K562 (cell line): Measurements from ENCODE around the gene COL25A1. TPM values are rescaled to one million over a fixed set of nuclear protein-coding genes. Genes with fewer than 3 reads are reported as not detected.

Experiments
- ATAC-seq: fragments of 200-7000 bp; cut with Tn5 transposase; 3 replicates; pipeline ENCODE4 v1.9.1; 2020; ENCODE audit warnings: moderate library complexity
- BruUV-seq: library from RNA; stranded (reverse); fragments of 400-500 nt; replicated peaks from 2 replicates; lab custom pipeline; 2021; lab: Mats Ljungman, UMichigan
- CTCF ChIA-PET: fragments of 300-600 bp; formaldehyde crosslinking; extraction: SDS; loops from one replicate; lab custom pipeline; 2021; ENCODE audit warnings: low intra/inter-chr PET ratio; lab: Yijun Ruan, JAX
- POLR2A ChIA-PET: fragments of 300-600, 350-650 bp; sonication (Branson Sonifier 250); formaldehyde crosslinking; extraction: SDS; loops from one replicate; lab custom pipeline; 2021; ENCODE audit warnings: antibody characterized with exemption, inconsistent platforms; lab: Yijun Ruan, JAX
- DNase-seq, 4 experiments: peaks; one replicate each; pipeline versions ENCODE4 v3.0.0 to v3.0.0-alpha.2; 2011 to 2018; ENCODE audit warnings: low spot score in 3 of 4, mixed read lengths in 3 of 4; ENCODE audit errors: extremely low read depth in 1 of 4
- FAIRE-seq: peaks from 2 replicates; lab custom pipeline; 2011; peaks lifted over from hg19 to GRCh38; lab: Jason Lieb, UNC
- H2AFZ ChIP-seq: 2 replicates; pipeline ENCODE4 v1.6.0; 2011; ENCODE audit warnings: low read depth, low read length, control low read depth, inconsistent platforms
- H3K27ac ChIP-seq: fragments of 200-600 bp; 3 replicates; pipeline ENCODE4 v1.8.0; 2011; ENCODE audit warnings: low read depth, mild to moderate bottlenecking, control low read depth, inconsistent platforms, low read length, moderate library complexity, mixed read lengths; ENCODE audit errors: extremely low read depth
- H3K27me3 ChIP-seq, 2 experiments: fragments of 300-600 bp in 1 of 2; 2 replicates in 1 of 2; 3 replicates in 1 of 2; pipeline versions ENCODE4 v1.6.0 to v1.8.0; 2011; ENCODE audit warnings: inconsistent platforms in 2 of 2, low read length in 2 of 2, mild to moderate bottlenecking in 1 of 2, mixed read lengths in 1 of 2, moderate library complexity in 1 of 2; ENCODE audit not compliant: control insufficient read depth in 2 of 2, insufficient read depth in 2 of 2
- H3K36me3 ChIP-seq: fragments of 300-600 bp; 3 replicates; pipeline ENCODE4 v1.8.0; 2011; ENCODE audit warnings: mild to moderate bottlenecking, low read length, inconsistent platforms; ENCODE audit not compliant: control insufficient read depth, insufficient read depth
- H3K4me1 ChIP-seq, 2 experiments: fragments of 200-600 bp in 1 of 2; replicated peaks in 1 of 2; 2 replicates in 1 of 2; 3 replicates in 1 of 2; pipeline versions ENCODE4 v1.5.1 to v1.8.0; 2011; ENCODE audit warnings: inconsistent platforms in 2 of 2, low read length in 2 of 2, mild to moderate bottlenecking in 1 of 2, mixed read lengths in 1 of 2, moderate library complexity in 1 of 2; ENCODE audit not compliant: control insufficient read depth in 2 of 2, insufficient read depth in 2 of 2
- H3K4me2 ChIP-seq: 2 replicates; pipeline ENCODE4 v1.6.1; 2011; ENCODE audit warnings: low read length, control low read depth, inconsistent platforms, mixed read lengths; ENCODE audit not compliant: insufficient read depth
- H3K4me3 ChIP-seq: fragments of 200-600 bp; sonication (generic), shearing (Covaris generic); 2 replicates; pipeline ENCODE4 v1.5.1; 2016; ENCODE audit warnings: control low read depth, inconsistent platforms
- H3K79me2 ChIP-seq: fragments of 200-600 bp; 3 replicates; pipeline ENCODE4 v1.8.0; 2011; ENCODE audit warnings: low read length, inconsistent platforms; ENCODE audit not compliant: control insufficient read depth, insufficient read depth
- H3K9ac ChIP-seq, 2 experiments: 2 replicates each; pipeline versions ENCODE4 v1.6.0 to v1.6.1; 2011; ENCODE audit warnings: low read depth in 2 of 2, low read length in 2 of 2, control low read depth in 1 of 2, inconsistent platforms in 1 of 2, mild to moderate bottlenecking in 1 of 2, mixed read lengths in 1 of 2; ENCODE audit not compliant: insufficient read depth in 1 of 2
- H3K9me1 ChIP-seq: one replicate; pipeline ENCODE4 v1.6.0; 2011; ENCODE audit warnings: inconsistent platforms, mild to moderate bottlenecking, low read length, moderate library complexity; ENCODE audit not compliant: control insufficient read depth, insufficient read depth
- H3K9me3 ChIP-seq: replicated peaks from 2 replicates; pipeline ENCODE4 v1.5.1; 2011; ENCODE audit warnings: low read depth, low read length, inconsistent platforms; ENCODE audit not compliant: control insufficient read depth, insufficient read depth
- H4K20me1 ChIP-seq: replicated peaks from 2 replicates; pipeline ENCODE4 v1.6.1; 2011; ENCODE audit warnings: low read length, inconsistent platforms, mixed read lengths; ENCODE audit not compliant: control insufficient read depth, insufficient read depth
- CEBPB ChIP-seq: fragments of 450-650 bp; IDR thresholded peaks from 2 replicates; pipeline ENCODE4 v1.6.1; 2016; ENCODE audit warnings: missing genetic modification characterization, missing compliant biosample characterization
- EP300 ChIP-seq: IDR thresholded peaks from 2 replicates; pipeline ENCODE4 v1.6.1; 2012; ENCODE audit warnings: low read length, improper control_type of control experiment
- FOSL1 ChIP-seq: fragments of 200-800 bp; sonication (Bioruptor generic); conservative IDR thresholded peaks from 2 replicates; pipeline ENCODE4 v1.6.1; 2016; ENCODE audit warnings: missing genetic modification characterization, missing compliant biosample characterization
- HMBOX1 ChIP-seq: sonication (generic); IDR thresholded peaks from 2 replicates; pipeline ENCODE4 v1.6.1; 2016
- JUND ChIP-seq, 2 experiments: IDR thresholded peaks; 2 replicates in 1 of 2; 3 replicates in 1 of 2; pipeline ENCODE4 v1.6.1; 2011; ENCODE audit warnings: borderline replicate concordance in 2 of 2, low read depth in 2 of 2, low read length in 2 of 2, improper control_type of control experiment in 1 of 2, missing biosample characterization in 1 of 2, missing genetic modification characterization in 1 of 2, missing genetic modification reagents in 1 of 2
- NFE2L1 ChIP-seq: fragments of 450-650 bp; IDR thresholded peaks from 2 replicates; pipeline ENCODE4 v1.6.1; 2016; ENCODE audit warnings: missing genetic modification characterization, low read depth, mild to moderate bottlenecking, missing compliant biosample characterization, moderate library complexity, borderline replicate concordance
- SMARCB1 ChIP-seq: IDR thresholded peaks from 2 replicates; pipeline ENCODE4 v1.6.1; 2011; ENCODE audit warnings: improper control_type of control experiment, low read depth; ENCODE audit not compliant: insufficient read length
- WGBS: fragments of 100-300 bp; shearing (Covaris generic); methylation state at CpG from one replicate; pipeline ENCODE4 v1.1.6; 2016; ENCODE audit warnings: low coverage, mixed read lengths; ENCODE audit not compliant: insufficient coverage; ENCODE audit errors: missing lambda C conversion rate; 5-methylcytosine and 5-hydroxymethylcytosine counted together
- in situ Hi-C: fragments of 300-500 bp; cut with MboI; formaldehyde crosslinking; loops from 4 replicates; pipeline ENCODE4 v1.15.0; 2018; ENCODE audit warnings: inconsistent platforms, mixed read lengths
- intact Hi-C: fragments of 100-400 bp; cut with micrococcal nuclease; formaldehyde crosslinking; loops from 2 replicates; pipeline ENCODE4 v1.14.2; 2022
- polyA plus RNA-seq, 8 experiments: library from polyadenylated mRNA; depleted of rRNA in 4 of 8; stranded (reverse) in 5 of 8; unstranded in 3 of 8; fragments of >200 nt; fragmentation: Nextera tagmentation in 2 of 8; fragmentation: Illumina TruSeq in 1 of 8; extraction: Ambion mirVana in 2 of 8; extraction: Trizol in 1 of 8; gene quantifications; 2 replicates each; pipeline versions ENCODE4 v1.2.1 to v1.2.3, GENCODE V29; 2011 to 2014; ENCODE audit warnings: inconsistent platforms in 1 of 8, missing spikeins in 1 of 8
- total RNA-seq, 7 experiments: library from RNA; depleted of rRNA in 6 of 7; stranded (reverse); fragments of >200 nt in 6 of 7; fragmentation: Illumina TruSeq in 2 of 7; extraction: Trizol in 2 of 7; gene quantifications; 2 replicates each; pipeline versions ENCODE4 v1.2.1 to v1.2.3, GENCODE V29; 2011 to 2021; ENCODE audit warnings: low replicate concordance in 1 of 7

Gene COL25A1
- total and polyA plus RNA-seq, 9 of the 15 experiments (the other 6 are each of a cell fraction or from before 2014, with no cell fraction given) = 0.03 to 0.62 (median 0.27) TPM

GRCh38 chr4:109005523-109005922 is 296.9 kb downstream of the COL25A1 start:
- Histone ChIP-seq H3K27ac (no peak overlapping the region), H3K4me2 (no peak overlapping the region; the same call in 1 of the 2 replicates), H3K79me2 (no peaks in the 10 kb centered on the region), H3K9me1 (no peaks in the 10 kb centered on the region), H3K27me3 (no peaks in the 10 kb centered on the region), H3K9ac (no peak overlapping the region), H3K4me1 (no peaks in the 10 kb centered on the region), H3K4me3 (no peak overlapping the region), H3K36me3 (no peaks in the 10 kb centered on the region), H3K9me3 (no peaks in the 10 kb centered on the region), H2AFZ (peak overlapping the region; percentile 21), H4K20me1 (no peaks in the 10 kb centered on the region)
- FAIRE-seq (peak; percentile 40), DNase-seq (no peak), ATAC-seq (peak; percentile 47; the same call in 2 of the 3 replicates)
- no TSS peak for BruUV-seq
- ChIA-PET CTCF (no interaction called here), POLR2A (no interaction called here)
- in situ Hi-C loops (no loop called here), intact Hi-C loops (loop anchor here (10.0 kb wide), 1 partner anchor 289 kb away; no protein-coding TSS in a partner anchor)
- WGBS = 19% methylated on average over 1 of the region's 1 CpG
- TF ChIP-seq HMBOX1 (peak; percentile 72), SMARCB1 (no peak), NFE2L1 (tag) (no peak), CEBPB (tag) (no peak), EP300 (no peak), JUND (IDR thresholded peaks at IDR 0.05; ENCODE audit: borderline replicate concordance, low read depth, low read length) (peak; percentile 16; the same call in 1 of the 2 replicates), JUND (tag; IDR thresholded peaks at IDR 0.05; ENCODE audit: borderline replicate concordance, low read depth, low read length) (no peak), FOSL1 (peak; percentile 43)
